Osteocyte (in vitro differentiated cells): ENCODE measurements around the gene BPIFA1. TPM values are rescaled to one million over a fixed set of nuclear protein-coding genes. Genes with fewer than 3 reads are reported as not detected.

ENCODE experiments used
- DNase-seq: peaks from one replicate; pipeline ENCODE4 v3.0.0; 2021; ENCODE audit warnings: mixed read lengths; ENCODE audit not compliant: unreplicated experiment; ENCODE audit errors: extremely low spot score
- H3K27ac Mint-ChIP-seq: one replicate; pipeline ENCODE4 v1.8.0; 2021; ENCODE audit warnings: mild to moderate bottlenecking, mixed read lengths; ENCODE audit not compliant: unreplicated experiment
- H3K27me3 Mint-ChIP-seq: one replicate; pipeline ENCODE4 v1.8.0; 2021; ENCODE audit warnings: mixed read lengths; ENCODE audit not compliant: unreplicated experiment
- H3K36me3 Mint-ChIP-seq: one replicate; pipeline ENCODE4 v1.8.0; 2021; ENCODE audit warnings: mixed read lengths; ENCODE audit not compliant: unreplicated experiment
- H3K4me1 Mint-ChIP-seq: one replicate; pipeline ENCODE4 v1.8.0; 2021; ENCODE audit warnings: mixed read lengths; ENCODE audit not compliant: unreplicated experiment
- H3K4me3 Mint-ChIP-seq: one replicate; pipeline ENCODE4 v1.8.0; 2021; ENCODE audit warnings: mild to moderate bottlenecking, moderate library complexity, mixed read lengths; ENCODE audit not compliant: unreplicated experiment
- H3K9me3 Mint-ChIP-seq: one replicate; pipeline ENCODE4 v1.8.0; 2021; ENCODE audit warnings: mixed read lengths; ENCODE audit not compliant: unreplicated experiment
- CTCF ChIP-seq: fragments of 200-600 bp; sonication (generic); IDR thresholded peaks from 2 replicates; pipeline ENCODE4 v1.5.0; 2021; ENCODE audit warnings: antibody characterized with exemption, mild to moderate bottlenecking, moderate library complexity
- total RNA-seq: library from RNA; stranded (reverse); gene quantifications from 2 replicates; pipeline ENCODE4 v1.2.1, GENCODE V29; 2021

The BPIFA1 gene
- total RNA-seq, 1 donor from 2014 or later, result not detected

GRCh38 chr20:33192912-33193501 lies 42.8 kb upstream of the BPIFA1 start:
- no peak for TF ChIP-seq CTCF
- Mint-ChIP-seq H3K27me3 (no peaks in the 10 kb centered on the region), H3K9me3 (no peaks in the 10 kb centered on the region), H3K36me3 (no peaks in the 10 kb centered on the region), H3K4me1 (no peaks in the 10 kb centered on the region), H3K4me3 (no peak overlapping the region), H3K27ac (no peak overlapping the region)
- no peak for DNase-seq

GRCh38 chr20:33199026-33199425 lies 36.8 kb upstream of the BPIFA1 start:
- Mint-ChIP-seq H3K27me3 (peaks cover 4% of the 10 kb centered on the region), H3K27ac (no peak overlapping the region), H3K36me3 (no peaks in the 10 kb centered on the region), H3K4me1 (no peaks in the 10 kb centered on the region), H3K9me3 (no peaks in the 10 kb centered on the region), H3K4me3 (no peak overlapping the region)
- no peak for TF ChIP-seq CTCF
- no peak for DNase-seq

GRCh38 chr20:33202451-33202850 lies 33.3 kb upstream of the BPIFA1 start:
- Mint-ChIP-seq H3K36me3 (no peaks in the 10 kb centered on the region), H3K27ac (no peak overlapping the region), H3K27me3 (peaks cover 7% of the 10 kb centered on the region), H3K4me1 (no peaks in the 10 kb centered on the region), H3K9me3 (no peaks in the 10 kb centered on the region), H3K4me3 (no peak overlapping the region)
- TF ChIP-seq CTCF, result no peak
- DNase-seq, result no peak

- Mint-ChIP-seq H3K9me3 (no peaks in the 10 kb centered on the region), H3K27me3 (peaks cover 7% of the 10 kb centered on the region), H3K4me3 (no peak overlapping the region), H3K36me3 (no peaks in the 10 kb centered on the region), H3K27ac (no peak overlapping the region), H3K4me1 (no peaks in the 10 kb centered on the region)
- TF ChIP-seq CTCF, result no peak
- no peak for DNase-seq
These were observed 32.4 kb upstream of the BPIFA1 start for GRCh38 chr20:33203444-33203843.

GRCh38 chr20:33209789-33210188 lies 26.0 kb upstream of the BPIFA1 start:
- Mint-ChIP-seq H3K36me3 (no peaks in the 10 kb centered on the region), H3K9me3 (no peaks in the 10 kb centered on the region), H3K4me3 (no peak overlapping the region), H3K27me3 (peaks cover 3% of the 10 kb centered on the region), H3K4me1 (no peaks in the 10 kb centered on the region), H3K27ac (no peak overlapping the region)
- TF ChIP-seq CTCF, result no peak
- peak; percentile 89 for DNase-seq
